Activated T-helper 1 cell treated with anti-CD3 and anti-CD28 coated beads, Interleukin-12 subunit alpha, Interleukin-12 subunit beta, Interleukin-2, Interleukin-4 antibody, amounts not matched to agents 30 ng/mL and 10 ng/mL and 1 ng/mL, durations not matched to agents 14 hours and 24 hours and 36 hours (primary cell): Measurements from ENCODE around the gene ACAP3. TPM values are rescaled to one million over a fixed set of nuclear protein-coding genes. Genes with fewer than 3 reads are reported as not detected.
A peak's percentile ranks its signal among the peaks of the same experiment; 100 is the strongest.
"Not testable (repeated sequence)": the region's sequence is repeated elsewhere in the genome, so short reads cannot be mapped to it uniquely, and the experiment has no call there.

ENCODE experiments used
- DNase-seq: peaks from one replicate; pipeline ENCODE4 v3.0.0; 2021; ENCODE audit warnings: low spot score
- H3K27ac Mint-ChIP-seq: one replicate; pipeline ENCODE4 v1.8.0; 2021; ENCODE audit warnings: mild to moderate bottlenecking, mixed read lengths
- H3K27me3 Mint-ChIP-seq: one replicate; pipeline ENCODE4 v1.8.0; 2022; ENCODE audit warnings: mild to moderate bottlenecking, moderate library complexity, mixed read lengths; ENCODE audit not compliant: insufficient read depth
- H3K36me3 Mint-ChIP-seq: one replicate; pipeline ENCODE4 v1.8.0; 2021; ENCODE audit warnings: low read depth, mixed read lengths
- H3K4me1 Mint-ChIP-seq: one replicate; pipeline ENCODE4 v1.8.0; 2021; ENCODE audit warnings: low read depth, mixed read lengths
- H3K4me3 Mint-ChIP-seq: one replicate; pipeline ENCODE4 v1.8.0; 2021; ENCODE audit warnings: mild to moderate bottlenecking, moderate library complexity, mixed read lengths
- H3K9me3 Mint-ChIP-seq: one replicate; pipeline ENCODE4 v1.8.0; 2021; ENCODE audit warnings: mixed read lengths
- intact Hi-C: fragments of 100-400 bp; cut with micrococcal nuclease; formaldehyde crosslinking; loops from one replicate; pipeline ENCODE4 v1.15.1; 2024
- total RNA-seq: library from RNA; stranded (reverse); gene quantifications from 2 replicates; pipeline ENCODE4 v1.2.3, GENCODE V29; 2022

Gene ACAP3
- total RNA-seq, 1 donor from 2014 or later, result 47.7 TPM

GRCh38 chr1:1259119-1259488 is 48.6 kb downstream of the ACAP3 start:
- H3K36me3 Mint-ChIP-seq, result peaks cover 33% of the 10 kb centered on the region
- DNase-seq, result no peak
- no peaks in the 10 kb centered on the region for H3K9me3 Mint-ChIP-seq
- H3K4me1 Mint-ChIP-seq, result peaks cover 11% of the 10 kb centered on the region
- no peak overlapping the region for H3K27ac Mint-ChIP-seq
- intact Hi-C loops, result no loop called here
- H3K4me3 Mint-ChIP-seq, result no peak overlapping the region
- no peaks in the 10 kb centered on the region for H3K27me3 Mint-ChIP-seq

- H3K36me3 Mint-ChIP-seq, result peaks cover 37% of the 10 kb centered on the region
- intact Hi-C loops, result no loop called here
These were observed 50.5 kb downstream of the ACAP3 start for GRCh38 chr1:1256956-1257871.

DNA sequence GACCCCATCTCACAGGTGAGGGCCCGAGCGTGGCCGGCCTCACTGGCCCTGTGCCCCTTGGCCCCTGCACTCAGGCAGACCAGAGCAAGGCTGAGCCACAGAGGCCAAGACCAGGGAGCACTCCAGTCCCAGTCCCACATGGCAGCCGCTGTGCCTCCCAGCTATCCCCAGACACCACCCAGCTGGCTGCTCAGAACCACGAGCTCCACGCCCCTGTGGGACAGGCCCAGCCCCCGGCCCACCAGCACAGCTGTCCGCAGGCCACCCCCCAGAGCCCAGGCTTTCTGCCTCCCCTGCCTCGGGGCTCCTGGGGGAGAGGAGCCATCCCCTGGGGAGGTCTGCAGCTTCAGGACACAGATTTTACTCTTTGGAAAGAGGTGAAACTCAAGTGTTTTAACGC is 52.1 kb downstream of the ACAP3 start:
- no peaks in the 10 kb centered on the region for H3K27me3 Mint-ChIP-seq

More at GRCh38 chr1:1256956-1257871, 50.5 kb downstream of the ACAP3 start:
- Mint-ChIP-seq H3K27me3 (no peaks in the 10 kb centered on the region), H3K27ac (no peak overlapping the region), H3K4me1 (peaks cover 11% of the 10 kb centered on the region), H3K9me3 (no peaks in the 10 kb centered on the region), H3K4me3 (no peak overlapping the region)
- DNase-seq, result no peak

GRCh38 chr1:1255078-1255477 is 52.7 kb downstream of the ACAP3 start:
- Mint-ChIP-seq H3K27ac (no peak overlapping the region), H3K27me3 (no peaks in the 10 kb centered on the region), H3K9me3 (no peaks in the 10 kb centered on the region), H3K4me3 (no peak overlapping the region), H3K36me3 (peaks cover 35% of the 10 kb centered on the region), H3K4me1 (peaks cover 12% of the 10 kb centered on the region)
- intact Hi-C loops, result no loop called here
- DNase-seq, result no peak

More for the DNA sequence above, 52.1 kb downstream of the ACAP3 start:
- no peaks in the 10 kb centered on the region for H3K9me3 Mint-ChIP-seq
- H3K36me3 Mint-ChIP-seq, result peaks cover 35% of the 10 kb centered on the region
- peaks cover 11% of the 10 kb centered on the region for H3K4me1 Mint-ChIP-seq
- H3K4me3 Mint-ChIP-seq, result no peak overlapping the region
- H3K27ac Mint-ChIP-seq, result no peak overlapping the region
- DNase-seq, result no peak
- intact Hi-C loops, result no loop called here

DNA sequence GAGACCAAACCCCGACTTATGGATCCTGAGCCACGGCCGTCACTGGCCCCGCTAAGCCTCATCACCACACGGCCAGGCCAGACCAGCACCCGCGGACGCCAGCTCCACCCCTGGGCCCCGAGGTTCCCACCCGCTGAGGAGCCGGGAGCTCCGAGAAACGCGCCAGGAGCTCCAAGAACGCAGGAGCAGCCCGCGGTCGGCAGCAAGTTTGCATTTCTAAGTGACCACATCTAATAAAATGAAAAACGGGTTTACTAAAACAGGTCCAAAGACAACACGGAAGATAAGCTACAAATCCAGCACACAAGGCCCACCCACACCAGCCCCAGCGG is 53.1 kb downstream of the ACAP3 start:
- intact Hi-C loops, result loop anchor here (5.0 kb wide), 1 partner anchor 47 kb away; the partner anchor contains the start of gene TNFRSF18
- H3K36me3 Mint-ChIP-seq, result peaks cover 30% of the 10 kb centered on the region

GRCh38 chr1:1253972-1254666 is 53.6 kb downstream of the ACAP3 start:
- Mint-ChIP-seq H3K27ac (no peak overlapping the region), H3K4me3 (no peak overlapping the region), H3K36me3 (peaks cover 27% of the 10 kb centered on the region), H3K4me1 (peaks cover 14% of the 10 kb centered on the region), H3K27me3 (no peaks in the 10 kb centered on the region), H3K9me3 (no peaks in the 10 kb centered on the region)
- intact Hi-C loops, result loop anchor here (5.0 kb wide), 1 partner anchor 47 kb away; the partner anchor contains the start of gene TNFRSF18
- DNase-seq, result no peak

More for the DNA sequence above, 53.1 kb downstream of the ACAP3 start:
- no peak for DNase-seq
- no peaks in the 10 kb centered on the region for H3K9me3 Mint-ChIP-seq
- no peaks in the 10 kb centered on the region for H3K27me3 Mint-ChIP-seq
- H3K27ac Mint-ChIP-seq, result no peak overlapping the region
- peaks cover 12% of the 10 kb centered on the region for H3K4me1 Mint-ChIP-seq
- no peak overlapping the region for H3K4me3 Mint-ChIP-seq

DNA sequence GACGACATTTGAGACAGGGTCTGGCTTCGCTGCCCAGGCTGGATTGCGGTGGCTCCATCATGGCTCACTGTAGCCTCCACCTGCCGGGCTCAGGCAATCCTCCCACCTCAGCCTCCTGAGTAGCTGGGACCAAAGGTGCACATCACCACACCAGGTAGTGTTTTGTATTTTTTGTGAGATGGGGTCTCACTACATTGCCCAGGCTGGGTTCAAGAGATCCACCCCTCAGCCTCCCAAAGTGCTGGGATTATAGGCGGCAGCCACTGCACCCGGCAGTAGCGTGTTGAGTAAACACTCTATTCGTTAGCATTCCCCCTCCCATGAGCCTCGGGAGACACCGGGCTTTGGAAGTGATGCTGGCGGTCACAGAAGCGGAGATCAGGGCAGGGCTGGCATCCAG is 54.4 kb downstream of the ACAP3 start:
- peak overlapping the region; percentile 18 for H3K27ac Mint-ChIP-seq
- intact Hi-C loops, result loop anchor here (5.0 kb wide), 1 partner anchor 46 kb away; the partner anchor contains the start of gene TNFRSF18
- H3K36me3 Mint-ChIP-seq, result peaks cover 27% of the 10 kb centered on the region
- no peak overlapping the region for H3K4me3 Mint-ChIP-seq
- H3K4me1 Mint-ChIP-seq, result peaks cover 14% of the 10 kb centered on the region
- H3K27me3 Mint-ChIP-seq, result no peaks in the 10 kb centered on the region
- H3K9me3 Mint-ChIP-seq, result no peaks in the 10 kb centered on the region
- DNase-seq, result no peak

GRCh38 chr1:1250786-1251284 is 56.9 kb downstream of the ACAP3 start:
- Mint-ChIP-seq H3K27ac (peak overlapping the region; percentile 89), H3K36me3 (peaks cover 17% of the 10 kb centered on the region), H3K9me3 (no peaks in the 10 kb centered on the region), H3K4me1 (peaks cover 14% of the 10 kb centered on the region), H3K4me3 (peak overlapping the region; percentile 37), H3K27me3 (no peaks in the 10 kb centered on the region)
- intact Hi-C loops, result loop anchor here (1.0 to 5.0 kb wide), 3 partner anchors 23 to 129 kb away; partner anchors contain the start of gene TNFRSF18
- DNase-seq, result peak; percentile 62

DNA sequence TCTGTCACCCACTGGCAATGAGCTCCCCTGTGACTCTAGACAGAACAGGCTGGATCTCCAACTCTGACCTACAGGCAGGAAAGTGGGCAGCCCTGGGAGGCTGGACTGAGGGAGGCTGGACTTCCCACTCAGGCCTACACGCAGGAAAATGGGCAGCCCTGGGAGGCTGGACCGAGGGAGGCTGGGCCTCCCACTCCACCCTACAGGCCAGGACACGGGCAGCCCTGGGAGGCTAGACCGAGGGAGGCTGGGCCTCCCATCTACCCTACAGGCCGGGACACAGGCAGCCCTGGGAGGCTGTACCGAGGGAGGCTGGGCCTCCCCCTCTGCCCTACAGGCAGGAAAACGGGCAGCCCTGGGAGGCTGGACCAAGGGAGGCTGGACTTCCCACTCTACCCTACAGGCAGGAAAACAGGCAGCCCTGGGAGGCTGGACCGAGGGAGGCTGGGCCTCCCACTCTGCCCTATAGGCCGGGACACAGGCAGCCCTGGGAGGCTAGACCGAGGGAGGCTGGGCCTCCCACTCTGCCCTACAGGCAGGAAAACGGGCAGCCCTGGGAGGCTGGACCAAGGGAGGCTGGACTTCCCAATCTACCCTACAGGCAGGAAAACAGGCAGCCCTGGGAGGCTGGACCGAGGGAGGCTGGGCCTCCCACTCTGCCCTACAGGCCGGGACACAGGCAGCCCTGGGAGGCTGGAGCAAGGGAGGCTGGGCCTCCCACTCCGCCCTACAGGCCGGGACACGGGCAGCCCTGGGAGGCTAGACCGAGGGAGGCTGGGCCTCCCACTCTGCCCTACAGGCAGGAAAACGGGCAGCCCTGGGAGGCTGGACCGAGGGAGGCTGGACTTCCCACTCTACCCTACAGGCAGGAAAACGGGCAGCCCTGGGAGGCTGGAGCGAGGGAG is 59.5 kb downstream of the ACAP3 start:
- DNase-seq, intact Hi-C loops, H3K27ac Mint-ChIP-seq, H3K27me3 Mint-ChIP-seq, H3K4me3 Mint-ChIP-seq, H3K9me3 Mint-ChIP-seq: not testable (repeated sequence)
- peaks cover 14% of the 10 kb centered on the region for H3K4me1 Mint-ChIP-seq
- peaks cover 12% of the 10 kb centered on the region for H3K36me3 Mint-ChIP-seq

DNA sequence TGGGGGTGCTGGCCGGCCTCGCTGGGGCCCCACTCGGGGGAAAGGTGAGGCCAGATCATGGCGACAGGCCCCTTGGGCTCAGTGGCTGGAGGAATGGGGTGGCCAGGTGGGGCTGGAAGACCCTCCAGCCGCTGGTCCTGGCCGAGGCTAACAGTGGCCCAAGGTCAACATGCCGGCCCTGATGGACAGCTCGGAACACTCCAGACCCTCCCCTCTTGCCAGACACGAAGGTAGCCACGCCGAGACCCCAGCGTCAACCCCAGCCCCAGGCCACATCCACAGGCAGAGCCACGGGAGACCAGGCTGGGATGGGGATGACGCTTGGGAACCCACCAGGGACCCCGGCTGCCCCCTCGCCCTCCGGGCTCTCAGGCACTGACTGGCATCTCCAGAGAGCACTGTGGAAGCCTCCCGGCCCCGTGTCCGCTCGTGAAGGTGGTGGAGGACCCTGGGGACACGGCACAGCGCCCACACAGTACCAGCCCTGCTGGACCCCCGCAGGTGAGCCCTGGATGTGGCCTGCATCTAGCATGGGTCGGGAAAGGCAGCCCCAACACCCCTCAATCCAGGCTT is 60.3 kb downstream of the ACAP3 start:
- Mint-ChIP-seq H3K9me3 (no peaks in the 10 kb centered on the region), H3K36me3 (peaks cover 5% of the 10 kb centered on the region), H3K27me3 (no peaks in the 10 kb centered on the region), H3K27ac (no peak overlapping the region), H3K4me1 (peaks cover 14% of the 10 kb centered on the region), H3K4me3 (no peak overlapping the region)
- intact Hi-C loops, result no loop called here
- DNase-seq, result no peak

- Mint-ChIP-seq H3K27me3 (no peaks in the 10 kb centered on the region), H3K4me3 (no peak within 1 kb of the TSS), H3K4me1 (peaks cover 14% of the 10 kb centered on the region), H3K9me3 (no peaks in the 10 kb centered on the region), H3K27ac (no peak within 1 kb of the TSS), H3K36me3 (peaks cover 3% of the 10 kb centered on the region)
- no peak for DNase-seq
- intact Hi-C loops, result no loop called here
These were observed 61.0 kb downstream of the ACAP3 start, which contains the start of gene C1QTNF12 for GRCh38 chr1:1246577-1247340. TSS of gene C1QTNF12 (minus strand) at chr1:1246722. CDS start at chr1:1246690, 32 bp downstream.
